Ovary (tissue), 9 donors: ENCODE results near the gene LARP4B. TPM values are rescaled to one million over a fixed set of nuclear protein-coding genes. Genes with fewer than 3 reads are reported as not detected.

Source experiments
- DNase-seq, 5 donors: peaks; one replicate each; pipeline ENCODE4 v3.0.0-alpha.2; 2019 to 2020
- H3K27ac ChIP-seq, 2 donors: fragments of 200-600 bp; one replicate each; pipeline versions ENCODE4 v1.5.1 to v1.8.0; 2019 to 2022
- H3K27me3 ChIP-seq: fragments of 200-600 bp; one replicate; pipeline ENCODE4 v1.8.0; 2022
- H3K36me3 ChIP-seq: fragments of 200-600 bp; sonication (generic); one replicate; pipeline ENCODE4 v1.5.1; 2019
- H3K4me1 ChIP-seq: one replicate; pipeline ENCODE4 v1.8.1; 2013; ENCODE audit warnings: mild to moderate bottlenecking, moderate library complexity; ENCODE audit not compliant: insufficient read depth
- H3K4me3 ChIP-seq: fragments of 200-600 bp; sonication (generic); one replicate; pipeline ENCODE4 v1.5.1; 2017
- H3K9me3 ChIP-seq, 2 donors: fragments of 200-600 bp in 1 of 2; sonication (generic) in 1 of 2; one replicate each; pipeline versions ENCODE4 v1.5.1 to v1.8.1; 2013 to 2019; ENCODE audit warnings: mild to moderate bottlenecking in 1 of 2, moderate library complexity in 1 of 2
- EP300 ChIP-seq: sonication (generic); formaldehyde crosslinking; IDR thresholded peaks from one replicate; pipeline ENCODE4 v1.6.1; 2017; ENCODE audit warnings: antibody characterized with exemption
- POLR2A ChIP-seq: fragments of 450-650 bp; IDR thresholded peaks from one replicate; pipeline ENCODE4 v1.6.1; 2017; ENCODE audit warnings: antibody characterized with exemption, mild to moderate bottlenecking, moderate library complexity
- WGBS, 3 donors: extraction: QIAGEN DNeasy Blood & Tissue Kit in 1 of 3; methylation state at CpG; one replicate each; pipeline versions ENCODE4 v1.1.5 to v1.1.7; 2013 to 2017; 5-methylcytosine and 5-hydroxymethylcytosine counted together
- intact Hi-C, 4 donors: fragments of 100-400 bp; cut with DNase I; formaldehyde crosslinking; loops; one replicate each; pipeline versions ENCODE4 v1.11.0 to v1.15.1; 2022 to 2023
- polyA plus RNA-seq, 2 donors: library from polyadenylated mRNA; stranded (reverse); fragments of 200-250 nt in 1 of 2; fragments of 350-450 nt in 1 of 2; fragmentation: Illumina TruSeq in 1 of 2; extraction: RNeasy Lipid Tissue Mini Kit (QIAGEN cat#74804) in 1 of 2; gene quantifications; one replicate each; pipeline ENCODE4 v1.2.3, GENCODE V29; 2013 to 2014
- total RNA-seq, 7 donors: library from RNA; depleted of rRNA in 2 of 7; stranded (reverse); fragments of >200 nt in 2 of 7; fragmentation: NEBNext Ultra II Directional in 3 of 7; extraction: Animal tissue kit (Norgen Biotek cat#: 25700) in 3 of 7; gene quantifications; one replicate each; pipeline versions ENCODE4 v1.1.0 to v1.2.4, GENCODE V29; 2016 to 2023
- TF ChIP-seq, protein P1 (sequence below), 3 donors: fragments of 450-650 bp in 2 of 3; fragments of 200-600 bp in 1 of 3; IDR thresholded peaks; one replicate each; pipeline versions ENCODE4 v1.5.1 to v1.8.0; 2016 to 2022; ENCODE audit warnings: antibody characterized with exemption in 3 of 3, mild to moderate bottlenecking in 1 of 3
- donor health status: DM: no; HTN: no; CAD: no; lungs with moderate emphysema.
- donor health status: DM: no; HTN: no; CAD: no.
- donor health status: Bipolar disorder and iron deficiency.
- donor health status: DM: yes; HTN: yes; CAD: no.
- donor health status: DM: no; HTN: no; CAD: no.
- donor health status: DM: yes; HTN: yes; CAD: no.

Gene LARP4B
- total and polyA plus RNA-seq, 9 donors, result 14.4 to 77.8 (median 54.4) TPM

DNA sequence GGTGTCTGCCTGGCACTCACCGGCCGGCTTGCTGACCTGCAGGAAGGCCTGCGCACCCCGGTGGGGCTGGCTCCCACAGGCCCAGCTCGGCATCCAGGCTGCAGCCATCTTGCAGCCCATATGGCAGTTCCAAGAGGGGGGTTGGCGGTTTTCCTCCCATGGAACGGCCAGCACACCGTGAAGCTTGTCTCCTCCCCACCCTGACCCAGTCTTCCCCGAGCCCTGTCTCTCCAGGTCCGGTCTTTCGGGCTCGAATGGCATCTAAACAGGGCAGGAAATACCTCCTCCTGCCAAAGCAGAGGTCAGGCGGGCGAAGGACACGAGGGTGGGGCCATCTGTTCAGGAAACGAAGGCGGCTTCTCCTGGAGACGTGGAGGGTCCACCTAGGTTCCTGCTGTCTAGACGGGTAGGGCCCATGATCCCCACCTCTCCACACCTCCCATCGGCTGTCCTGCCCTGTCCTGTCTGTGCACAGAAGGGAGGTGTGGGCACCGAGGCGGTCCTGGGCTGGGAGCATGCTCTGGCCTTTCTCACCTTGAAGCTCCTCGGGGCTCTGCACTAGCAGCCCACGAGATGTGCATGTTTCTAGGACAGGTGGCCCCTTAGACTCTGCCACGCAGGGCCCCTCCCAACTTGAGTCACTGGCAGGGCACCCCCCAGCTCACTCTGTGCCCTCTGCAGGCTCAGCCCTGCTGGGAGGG, 128.3 kb downstream of the LARP4B start:
- peak in 1 of 5 donors; percentile 26 for DNase-seq
- Histone ChIP-seq H3K36me3 (no peaks in the 10 kb centered on the region), H3K4me1 (no peaks in the 10 kb centered on the region), H3K4me3 (no peak overlapping the region), H3K27me3 (no peaks in the 10 kb centered on the region), H3K9me3 (no peaks in the 10 kb centered on the region), H3K27ac (no peak overlapping the region)
- TF ChIP-seq, protein P1, sequence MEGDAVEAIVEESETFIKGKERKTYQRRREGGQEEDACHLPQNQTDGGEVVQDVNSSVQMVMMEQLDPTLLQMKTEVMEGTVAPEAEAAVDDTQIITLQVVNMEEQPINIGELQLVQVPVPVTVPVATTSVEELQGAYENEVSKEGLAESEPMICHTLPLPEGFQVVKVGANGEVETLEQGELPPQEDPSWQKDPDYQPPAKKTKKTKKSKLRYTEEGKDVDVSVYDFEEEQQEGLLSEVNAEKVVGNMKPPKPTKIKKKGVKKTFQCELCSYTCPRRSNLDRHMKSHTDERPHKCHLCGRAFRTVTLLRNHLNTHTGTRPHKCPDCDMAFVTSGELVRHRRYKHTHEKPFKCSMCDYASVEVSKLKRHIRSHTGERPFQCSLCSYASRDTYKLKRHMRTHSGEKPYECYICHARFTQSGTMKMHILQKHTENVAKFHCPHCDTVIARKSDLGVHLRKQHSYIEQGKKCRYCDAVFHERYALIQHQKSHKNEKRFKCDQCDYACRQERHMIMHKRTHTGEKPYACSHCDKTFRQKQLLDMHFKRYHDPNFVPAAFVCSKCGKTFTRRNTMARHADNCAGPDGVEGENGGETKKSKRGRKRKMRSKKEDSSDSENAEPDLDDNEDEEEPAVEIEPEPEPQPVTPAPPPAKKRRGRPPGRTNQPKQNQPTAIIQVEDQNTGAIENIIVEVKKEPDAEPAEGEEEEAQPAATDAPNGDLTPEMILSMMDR (IDR thresholded peaks at IDR 0.05), result no peak
- TF ChIP-seq EP300 (no peak), POLR2A (no peak)
- intact Hi-C loops, result no loop called here
- 84 to 88% (median 86%) methylated on average over 21 to 25 of the region's 25 CpGs for WGBS, 3 donors

DNA sequence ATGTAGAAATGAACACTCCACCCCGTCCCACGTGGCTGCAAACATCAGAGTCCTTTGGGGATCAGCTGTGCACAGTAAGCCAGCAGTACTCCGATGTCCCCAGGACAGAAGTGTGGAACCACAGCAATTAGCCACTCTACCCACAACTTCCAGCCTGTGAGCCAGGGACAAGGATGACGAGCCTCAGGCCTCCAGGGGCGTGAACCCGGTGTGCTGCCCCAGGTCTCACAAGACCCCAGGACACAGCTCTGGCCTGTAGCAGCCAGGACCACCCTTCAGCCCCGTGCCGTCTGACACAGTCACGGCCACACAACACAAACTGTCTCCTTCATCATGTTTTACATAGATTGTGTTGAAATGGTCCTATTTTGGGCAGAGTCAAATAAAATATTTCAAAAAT, 129.0 kb downstream of the LARP4B start:
- DNase-seq, result peak in 1 of 5 donors; percentile 20
- TF ChIP-seq, protein P1 (IDR thresholded peaks at IDR 0.05), result no peak
- TF ChIP-seq EP300, result no peak
- no peak for TF ChIP-seq POLR2A
- intact Hi-C loops, result no loop called here
- Histone ChIP-seq H3K27me3 (no peaks in the 10 kb centered on the region), H3K4me1 (no peaks in the 10 kb centered on the region), H3K27ac (no peak overlapping the region), H3K36me3 (no peaks in the 10 kb centered on the region), H3K9me3 (no peaks in the 10 kb centered on the region), H3K4me3 (no peak overlapping the region)
- 80 to 87% (median 83%) methylated on average over 9 of the region's 9 CpGs for WGBS, 3 donors

DNA sequence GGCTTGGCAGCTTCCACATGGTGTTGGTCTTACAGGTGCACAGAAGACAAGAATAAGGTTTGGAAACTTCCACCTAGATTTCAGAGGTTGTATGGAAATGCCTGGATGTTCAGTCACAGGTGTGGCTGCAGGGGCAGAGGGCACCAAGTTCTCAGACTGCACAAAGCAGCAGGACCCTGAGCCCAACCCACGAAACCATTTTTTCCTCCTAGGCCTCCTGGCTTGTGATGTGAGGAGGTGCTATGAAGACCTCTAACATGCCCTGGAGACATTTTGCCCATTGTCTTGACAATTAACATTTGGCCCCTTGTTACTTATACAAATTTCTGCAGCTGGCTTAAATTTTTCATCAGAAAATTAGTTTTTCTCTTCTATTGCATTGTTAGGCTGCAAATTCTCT, 134.3 kb downstream of the LARP4B start:
- no peaks in the 10 kb centered on the region for H3K27me3 ChIP-seq
- peak in 1 of 5 donors; percentile 3 for DNase-seq

DNA sequence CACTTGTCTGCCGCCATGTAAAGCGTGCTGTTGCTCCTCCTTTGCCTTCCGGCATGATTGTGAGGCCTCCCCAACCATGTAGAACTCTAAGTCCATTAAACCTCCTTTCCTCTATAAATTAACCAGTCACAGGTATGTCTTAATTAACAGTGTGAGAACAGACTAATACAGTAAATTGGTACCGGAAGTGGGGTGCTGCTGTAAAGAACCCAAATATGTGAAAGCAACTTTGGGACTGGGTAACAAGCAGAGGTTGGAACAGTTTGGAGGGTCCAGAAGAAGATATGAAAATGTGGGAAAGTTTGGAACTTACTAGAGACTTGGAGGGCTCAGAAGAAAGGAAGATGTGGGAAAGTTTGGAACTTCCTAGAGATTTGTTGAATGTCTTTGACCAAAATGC, 135.3 kb downstream of the LARP4B start:
- Histone ChIP-seq H3K4me1 (no peaks in the 10 kb centered on the region), H3K27ac (no peak overlapping the region), H3K36me3 (no peaks in the 10 kb centered on the region), H3K9me3 (no peaks in the 10 kb centered on the region), H3K27me3 (no peaks in the 10 kb centered on the region), H3K4me3 (no peak overlapping the region)
- WGBS, 3 donors, result 69 to 74% (median 73%) methylated on average over 4 of the region's 4 CpGs
- TF ChIP-seq POLR2A, result no peak
- no peak for TF ChIP-seq EP300
- TF ChIP-seq, protein P1 (IDR thresholded peaks at IDR 0.05), result no peak
- intact Hi-C loops, result no loop called here
- no peak for DNase-seq

More for the DNA sequence above, 134.3 kb downstream of the LARP4B start:
- intact Hi-C loops, result no loop called here
- Histone ChIP-seq H3K27ac (no peak overlapping the region), H3K4me1 (no peaks in the 10 kb centered on the region), H3K36me3 (no peaks in the 10 kb centered on the region), H3K9me3 (no peaks in the 10 kb centered on the region), H3K4me3 (no peak overlapping the region)
- 90 to 96% (median 96%) methylated on average over 1 of the region's 1 CpG for WGBS, 3 donors
- TF ChIP-seq EP300 (no peak), POLR2A (no peak)
- TF ChIP-seq, protein P1 (IDR thresholded peaks at IDR 0.05), result no peak
